NB4 (cell line): ENCODE data around the gene TMA7B.
A peak's percentile ranks its signal among the peaks of the same experiment; 100 is the strongest.

Source experiments
- DNase-seq: peaks from one replicate; pipeline ENCODE4 v3.0.0; 2010; ENCODE audit warnings: low read depth
- H3K4me3 ChIP-seq: one replicate; pipeline ENCODE4 v1.5.1; 2011; ENCODE audit warnings: mild to moderate bottlenecking, low read depth, low read length, moderate library complexity
- MAX ChIP-seq: IDR thresholded peaks from 2 replicates; pipeline ENCODE4 v1.6.1; 2011; ENCODE audit warnings: low read depth, low read length
- MYC ChIP-seq: IDR thresholded peaks from 2 replicates; pipeline ENCODE4 v1.6.1; 2011; ENCODE audit warnings: low read depth, low read length
- POLR2A ChIP-seq: IDR thresholded peaks from 2 replicates; pipeline ENCODE4 v1.6.1; 2011; ENCODE audit warnings: mild to moderate bottlenecking; ENCODE audit not compliant: insufficient read length; ENCODE audit errors: extremely low read depth
- TF ChIP-seq, protein P1 (sequence below): IDR thresholded peaks from one replicate; pipeline ENCODE4 v1.5.1; 2012; ENCODE audit warnings: low read depth, low read length

The TMA7B gene

DNA sequence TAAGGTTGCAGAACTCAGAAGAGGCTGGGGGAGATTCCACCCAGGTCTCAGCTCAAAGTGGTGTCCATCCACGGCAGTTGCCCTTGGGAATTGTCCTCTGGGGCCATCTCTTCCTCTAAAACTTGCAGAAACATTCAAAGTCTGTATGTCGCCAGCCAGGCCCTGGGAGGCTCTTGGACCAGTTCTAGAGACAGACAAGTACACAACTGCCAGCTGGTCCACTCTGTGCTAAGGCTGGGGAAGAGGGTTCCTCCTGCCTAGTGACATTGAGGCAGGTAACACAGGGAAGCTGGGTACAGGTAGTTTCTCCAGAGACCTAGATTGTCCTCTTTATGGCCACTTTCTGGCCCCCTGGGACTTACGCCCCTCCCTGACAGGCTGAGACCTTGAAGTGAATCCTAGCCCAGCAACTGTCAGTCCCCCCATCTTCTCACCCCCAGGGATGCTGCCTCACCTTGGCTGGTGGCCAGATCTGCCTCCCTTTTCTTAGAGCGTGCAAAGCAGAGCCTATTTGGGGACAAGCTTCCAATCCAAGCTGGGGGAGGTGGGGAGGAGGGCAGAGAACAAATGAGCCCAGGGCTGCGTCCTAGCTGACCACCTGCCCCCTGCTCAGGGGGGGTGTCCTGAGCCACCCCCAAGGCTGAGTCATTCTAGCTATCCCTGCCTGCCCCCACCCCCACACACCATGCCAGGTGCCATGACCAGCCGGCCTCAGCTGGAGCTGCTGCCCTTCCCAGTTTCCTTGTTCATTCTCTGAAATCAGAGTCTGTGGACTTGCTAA lies 42.9 kb downstream of the TMA7B start:
- DNase-seq = no peak
- TF ChIP-seq MYC = no peak
- TF ChIP-seq MAX = no peak
- TF ChIP-seq, protein P1, sequence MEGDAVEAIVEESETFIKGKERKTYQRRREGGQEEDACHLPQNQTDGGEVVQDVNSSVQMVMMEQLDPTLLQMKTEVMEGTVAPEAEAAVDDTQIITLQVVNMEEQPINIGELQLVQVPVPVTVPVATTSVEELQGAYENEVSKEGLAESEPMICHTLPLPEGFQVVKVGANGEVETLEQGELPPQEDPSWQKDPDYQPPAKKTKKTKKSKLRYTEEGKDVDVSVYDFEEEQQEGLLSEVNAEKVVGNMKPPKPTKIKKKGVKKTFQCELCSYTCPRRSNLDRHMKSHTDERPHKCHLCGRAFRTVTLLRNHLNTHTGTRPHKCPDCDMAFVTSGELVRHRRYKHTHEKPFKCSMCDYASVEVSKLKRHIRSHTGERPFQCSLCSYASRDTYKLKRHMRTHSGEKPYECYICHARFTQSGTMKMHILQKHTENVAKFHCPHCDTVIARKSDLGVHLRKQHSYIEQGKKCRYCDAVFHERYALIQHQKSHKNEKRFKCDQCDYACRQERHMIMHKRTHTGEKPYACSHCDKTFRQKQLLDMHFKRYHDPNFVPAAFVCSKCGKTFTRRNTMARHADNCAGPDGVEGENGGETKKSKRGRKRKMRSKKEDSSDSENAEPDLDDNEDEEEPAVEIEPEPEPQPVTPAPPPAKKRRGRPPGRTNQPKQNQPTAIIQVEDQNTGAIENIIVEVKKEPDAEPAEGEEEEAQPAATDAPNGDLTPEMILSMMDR = no peak
- TF ChIP-seq POLR2A = no peak
- H3K4me3 ChIP-seq = no peak overlapping the region

- DNase-seq = no peak
- H3K4me3 ChIP-seq = no peak overlapping the region
- no peak for TF ChIP-seq MYC
- TF ChIP-seq, protein P1 = no peak
- TF ChIP-seq POLR2A = no peak
These were observed 44.6 kb downstream of the TMA7B start for GRCh38 chr22:40004836-40005235.

GRCh38 chr22:40006641-40007040 lies 46.4 kb downstream of the TMA7B start:
- no peak for TF ChIP-seq POLR2A
- no peak for TF ChIP-seq MYC
- TF ChIP-seq, protein P1 = no peak
- no peak for TF ChIP-seq MAX
- no peak overlapping the region for H3K4me3 ChIP-seq
- peak; percentile 10 for DNase-seq

- DNase-seq = peak; percentile 90
- TF ChIP-seq, protein P1 = no peak
- TF ChIP-seq POLR2A = no peak
- no peak for TF ChIP-seq MYC
- no peak overlapping the region for H3K4me3 ChIP-seq
These were observed 47.9 kb downstream of the TMA7B start for GRCh38 chr22:40007853-40008710.

GRCh38 chr22:40008726-40009291 lies 48.6 kb downstream of the TMA7B start:
- no peak overlapping the region for H3K4me3 ChIP-seq
- TF ChIP-seq, protein P1 = no peak
- TF ChIP-seq MAX = no peak
- TF ChIP-seq MYC = no peak
- TF ChIP-seq POLR2A = no peak
- DNase-seq = no peak
